ENCODE measurements around the gene DOCK3. TPM values are rescaled to one million over a fixed set of nuclear protein-coding genes. Genes with fewer than 3 reads are reported as not detected.

DOCK3 gene
- total RNA-seq, 2 experiments from 2014 or later = 1.9 to 2.1 TPM

Other genes starting within 250 kb of the DOCK3 start
- under 1 TPM; 0.70 to 0.80 TPM for gene CACNA2D2, start 171.3 kb upstream of the DOCK3 start, total RNA-seq
- 10 to 100 TPM; 15.9 to 17.1 TPM for gene C3orf18, start 107.2 kb upstream of the DOCK3 start, total RNA-seq
- gene HEMK1, start 105.4 kb upstream of the DOCK3 start, total RNA-seq = 10 to 100 TPM; 59.8 to 64.7 TPM
- 100 to 1,000 TPM; 192 to 193 TPM for gene CISH, start 63.2 kb upstream of the DOCK3 start, total RNA-seq
- 100 to 1,000 TPM; 166 to 171 TPM for gene MAPKAPK3, start 57.8 kb upstream of the DOCK3 start, total RNA-seq